NCI-H2107 treated with DMSO at 0.1 percent for 48 hours (cell line): ENCODE data around the gene IFNL2.
"Not testable (repeated sequence)": the region's sequence is repeated elsewhere in the genome, so short reads cannot be mapped to it uniquely, and the experiment has no call there.

ENCODE experiments used
- DNase-seq: peaks from one replicate; lab custom pipeline; 2025; ENCODE audit not compliant: unreplicated experiment; lab: John Stamatoyannopoulos, UW

Gene IFNL2

DNA sequence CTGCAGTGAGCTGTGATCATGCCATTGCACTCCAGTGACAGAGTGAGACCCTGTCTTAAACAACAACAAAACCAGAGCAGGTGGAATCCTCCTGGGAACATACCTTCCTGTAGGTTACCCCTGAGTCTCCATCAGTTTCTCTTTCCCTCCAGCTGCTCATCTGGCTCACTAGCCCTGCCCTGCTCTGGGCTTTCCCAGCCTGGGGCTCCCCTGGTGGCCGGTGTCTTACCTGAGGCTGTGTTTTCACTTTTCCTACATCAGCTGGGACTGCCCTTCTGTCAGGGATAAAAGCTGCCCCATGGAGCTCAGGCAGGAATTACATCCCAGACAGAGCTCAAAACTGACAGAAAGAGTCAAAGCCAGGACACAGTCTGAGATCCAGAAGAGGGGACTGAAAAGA, at the start of gene IFNL2:
Gene IFNL2 (plus strand): TSS at position 312 of the 400 bp plus-strand sequence. CDS start 173 bp downstream, outside the sequence.
- not testable (repeated sequence) for DNase-seq

DNA sequence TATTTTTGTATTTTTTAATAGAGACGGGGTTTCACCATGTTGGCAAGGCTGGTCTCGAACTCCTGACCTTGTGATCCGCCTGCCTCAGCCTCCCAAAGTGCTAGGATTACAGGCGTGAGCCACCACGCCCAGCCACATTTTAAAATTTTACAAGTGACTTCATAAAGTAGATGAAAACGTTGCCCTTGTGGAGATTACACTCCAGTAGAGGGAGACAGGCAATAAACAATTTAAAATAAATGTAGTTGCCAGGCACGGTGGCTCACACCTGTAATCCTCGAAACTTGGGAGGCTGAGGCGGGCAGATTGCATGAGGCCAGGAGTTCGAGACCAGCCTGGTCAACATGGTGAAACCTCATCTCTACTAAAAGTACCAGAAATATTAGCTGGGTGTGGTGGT, 49.1 kb upstream of the IFNL2 start:
- DNase-seq: not testable (repeated sequence)

DNA sequence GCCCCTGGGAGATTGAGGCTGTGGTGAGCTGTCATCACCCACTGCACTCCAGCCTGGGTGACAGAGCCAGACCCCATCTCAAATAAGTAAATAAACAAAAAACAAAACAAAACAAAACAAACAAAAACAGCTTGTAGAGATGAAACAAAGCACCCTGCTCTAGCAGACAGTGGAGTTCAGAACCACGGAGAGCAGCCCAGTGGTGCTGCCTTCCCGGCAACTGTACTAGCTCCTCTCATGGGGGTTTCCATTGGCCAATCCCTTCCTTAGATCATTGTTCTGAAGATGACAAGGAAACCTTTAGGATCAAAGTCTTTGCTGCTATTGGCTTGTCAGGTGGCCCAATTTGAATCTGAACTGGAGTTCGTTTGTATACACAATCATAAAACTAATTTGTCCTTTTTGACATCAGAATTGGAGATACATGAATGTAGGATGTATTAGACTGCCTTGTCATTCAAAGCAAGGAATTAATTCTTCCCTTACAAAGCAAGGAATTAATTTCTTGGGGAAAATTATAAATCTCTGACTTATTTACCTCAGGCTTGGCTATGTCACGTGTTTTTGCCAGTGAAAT, 44.4 kb upstream of the IFNL2 start:
- DNase-seq: no peak

GRCh38 chr19:39224910-39225309, 43.3 kb upstream of the IFNL2 start:
- no peak for DNase-seq

DNA sequence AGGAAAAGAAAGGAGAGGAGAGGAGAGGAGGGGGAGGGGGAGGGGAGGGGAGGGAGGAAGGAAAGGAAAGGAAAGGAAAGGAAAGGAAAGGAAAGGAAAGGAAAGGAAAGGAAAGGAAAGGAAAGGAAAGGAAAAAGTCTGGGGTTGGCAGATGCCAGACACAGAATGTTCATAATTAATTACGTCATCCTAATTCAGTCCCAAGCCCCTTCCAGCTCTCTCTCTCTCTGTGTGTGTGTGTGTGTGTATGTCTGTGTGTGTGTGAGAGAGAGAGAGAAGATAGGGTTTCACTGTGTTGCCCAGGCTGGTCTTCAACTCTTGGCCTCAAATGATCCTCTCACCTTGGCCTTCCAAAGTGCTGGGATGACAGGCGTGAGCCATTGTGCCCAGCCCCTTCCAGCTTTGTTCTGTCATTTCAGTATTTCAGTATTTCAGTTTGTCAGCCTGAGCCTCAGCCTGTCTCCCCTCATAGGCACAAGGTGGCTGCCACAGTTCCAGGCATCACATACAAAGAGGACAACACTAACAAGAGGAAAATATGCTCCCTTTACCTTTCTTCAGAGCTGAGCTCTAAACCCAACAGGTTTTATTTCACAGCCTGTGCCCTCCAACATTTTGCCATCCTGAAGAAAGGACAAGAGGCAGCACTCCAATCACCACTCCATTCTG, 38.0 kb upstream of the IFNL2 start:
- no peak for DNase-seq

- DNase-seq: no peak
Observed at GRCh38 chr19:39232708-39233107, 35.5 kb upstream of the IFNL2 start.

GRCh38 chr19:39236527-39236926, 31.7 kb upstream of the IFNL2 start:
- DNase-seq: no peak

GRCh38 chr19:39237200-39238184, 30.7 kb upstream of the IFNL2 start:
- no peak for DNase-seq

DNA sequence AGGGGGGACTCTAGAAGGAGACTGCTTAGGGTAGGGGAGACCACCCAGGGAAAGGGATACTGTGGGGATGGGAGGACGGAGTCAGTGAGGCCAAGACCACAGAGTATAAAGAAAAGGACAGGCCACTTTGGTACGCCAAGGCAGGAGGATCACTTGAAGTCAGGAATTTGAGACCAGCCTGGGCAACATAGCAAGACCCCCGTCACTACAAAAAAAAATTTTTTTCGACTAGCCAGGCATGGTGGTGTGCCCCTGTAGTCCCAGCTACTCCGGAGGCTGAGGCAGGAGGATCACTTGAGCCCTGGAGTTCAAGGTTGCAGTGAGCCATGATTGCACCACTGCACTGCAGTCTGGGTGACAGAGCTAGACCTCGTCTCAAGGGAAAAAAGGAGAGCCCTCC, 30.0 kb upstream of the IFNL2 start:
- DNase-seq: no peak

- no peak for DNase-seq
Observed at GRCh38 chr19:39238944-39239343, 29.3 kb upstream of the IFNL2 start.

- DNase-seq: no peak
Observed at GRCh38 chr19:39240421-39240820, 27.8 kb upstream of the IFNL2 start.

GRCh38 chr19:39243741-39244140, 24.5 kb upstream of the IFNL2 start:
- not testable (repeated sequence) for DNase-seq

GRCh38 chr19:39244410-39245100, 23.6 kb upstream of the IFNL2 start, which contains the start of gene IFNL3:
IFNL3 (minus strand) TSS chr19:39245006; CDS start chr19:39244967, 39 bp downstream.
- DNase-seq: not testable (repeated sequence)

DNA sequence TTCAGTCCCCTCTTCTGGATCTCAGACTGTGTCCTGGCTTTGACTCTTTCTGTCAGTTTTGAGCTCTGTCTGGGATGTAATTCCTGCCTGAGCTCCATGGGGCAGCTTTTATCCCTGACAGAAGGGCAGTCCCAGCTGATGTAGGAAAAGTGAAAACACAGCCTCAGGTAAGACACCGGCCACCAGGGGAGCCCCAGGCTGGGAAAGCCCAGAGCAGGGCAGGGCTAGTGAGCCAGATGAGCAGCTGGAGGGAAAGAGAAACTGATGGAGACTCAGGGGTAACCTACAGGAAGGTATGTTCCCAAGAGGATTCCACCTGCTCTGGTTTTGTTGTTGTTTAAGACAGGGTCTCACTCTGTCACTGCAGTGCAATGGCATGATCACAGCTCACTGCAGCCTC, 23.0 kb upstream of the IFNL2 start:
- DNase-seq: not testable (repeated sequence)

GRCh38 chr19:39246951-39247669, 21.1 kb upstream of the IFNL2 start:
- no peak for DNase-seq

- DNase-seq: no peak
Observed at GRCh38 chr19:39247701-39248664, 20.2 kb upstream of the IFNL2 start.

- no peak for DNase-seq
Observed at GRCh38 chr19:39248806-39249205, 19.4 kb upstream of the IFNL2 start, which contains the start of gene IFNL4. IFNL4 (minus strand) TSS chr19:39248856.

GRCh38 chr19:39251081-39251480, 17.1 kb upstream of the IFNL2 start:
- no peak for DNase-seq

DNA sequence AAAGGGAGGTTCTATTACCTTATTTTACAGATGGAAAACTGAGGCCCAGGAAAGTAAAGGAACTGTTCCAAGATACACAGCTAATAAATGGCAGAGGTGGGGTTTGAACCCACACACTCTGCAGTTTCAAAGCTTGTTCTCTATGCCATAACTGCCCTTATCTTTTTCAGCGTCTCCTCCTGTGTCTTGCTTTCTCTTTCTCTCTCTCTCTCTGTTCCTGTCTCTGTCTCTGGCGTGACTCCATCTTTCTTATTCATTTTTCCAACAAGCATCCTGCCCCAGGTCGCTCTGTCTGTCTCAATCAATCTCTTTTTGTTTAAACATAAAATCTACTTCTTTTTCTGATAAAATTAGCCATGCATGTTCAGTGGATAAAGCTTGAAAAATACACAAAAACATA, 16.4 kb upstream of the IFNL2 start:
- DNase-seq: no peak
